SU-DHL-6 (cell line): ENCODE data around the gene TRAPPC5.

ENCODE experiments used
- H2AFZ ChIP-seq: fragments of 200-600 bp; sonication (generic); 2 replicates; pipeline ENCODE4 v1.6.1; 2014; ENCODE audit warnings: low read depth, mild to moderate bottlenecking, moderate library complexity, mixed read lengths, antibody characterized with exemption, low read length; ENCODE audit not compliant: severe bottlenecking
- H3F3A ChIP-seq: fragments of 200-600 bp; shearing (Covaris generic); 2 replicates; pipeline ENCODE4 v1.6.0; 2016; ENCODE audit warnings: antibody characterized with exemption, mild to moderate bottlenecking; ENCODE audit not compliant: insufficient read depth
- H3K27ac ChIP-seq: fragments of 200-600 bp; sonication (generic); 2 replicates; pipeline ENCODE4 v1.5.1; 2016; ENCODE audit warnings: low read depth, mild to moderate bottlenecking, low read length, moderate library complexity, mixed read lengths
- H3K27me3 ChIP-seq: fragments of 200-600 bp; sonication (generic), shearing (Covaris generic); 2 replicates; pipeline ENCODE4 v1.6.0; 2014; ENCODE audit warnings: mild to moderate bottlenecking, low read length
- H3K36me3 ChIP-seq: fragments of 200-600 bp; sonication (generic); 2 replicates; pipeline ENCODE4 v1.6.1; 2014; ENCODE audit warnings: mild to moderate bottlenecking, low read length, mixed read lengths
- H3K4me2 ChIP-seq: fragments of 300-600, 200-600 bp; shearing (Covaris generic), sonication (generic); 2 replicates; pipeline ENCODE4 v1.6.0; 2014; ENCODE audit warnings: low read length, low read depth, mild to moderate bottlenecking; ENCODE audit not compliant: poor library complexity, severe bottlenecking
- H3K4me3 ChIP-seq: fragments of 200-600 bp; sonication (generic); 2 replicates; pipeline ENCODE4 v1.5.1; 2014; ENCODE audit warnings: antibody characterized with exemption, low read length, mild to moderate bottlenecking, mixed read lengths; ENCODE audit not compliant: insufficient read depth, poor library complexity, severe bottlenecking
- H3K79me2 ChIP-seq: fragments of 200-600 bp; sonication (generic); 2 replicates; pipeline ENCODE4 v1.6.1; 2014; ENCODE audit warnings: mild to moderate bottlenecking, low read length, moderate library complexity; ENCODE audit not compliant: insufficient read depth
- H3K9ac ChIP-seq: fragments of 200-600 bp; sonication (generic); 2 replicates; pipeline ENCODE4 v1.7.0; 2014; ENCODE audit warnings: mild to moderate bottlenecking, low read length
- H3K9me2 ChIP-seq: fragments of 200-600 bp; sonication (generic); replicated peaks from 2 replicates; pipeline ENCODE4 v1.6.1; 2014; ENCODE audit warnings: low read length; ENCODE audit not compliant: insufficient read depth
- H3K9me3 ChIP-seq: fragments of 200-600 bp; sonication (generic); 2 replicates; pipeline ENCODE4 v1.6.1; 2014; ENCODE audit warnings: low read length, mixed read lengths; ENCODE audit not compliant: insufficient read depth
- H4K20me1 ChIP-seq: fragments of 200-600 bp; sonication (generic); 2 replicates; pipeline ENCODE4 v1.6.1; 2014; ENCODE audit warnings: low read depth, mild to moderate bottlenecking, antibody characterized with exemption, low read length, moderate library complexity, mixed read lengths
- CTCF ChIP-seq: fragments of 200-600 bp; sonication (generic); IDR thresholded peaks from one replicate; pipeline ENCODE4 v1.5.1; 2017; ENCODE audit warnings: antibody characterized with exemption, mild to moderate bottlenecking, low read length, moderate library complexity; ENCODE audit not compliant: insufficient read depth, poor library complexity, severe bottlenecking
- EZH2phosphoT487 ChIP-seq: fragments of 200-600 bp; sonication (generic), shearing (Covaris generic); conservative IDR thresholded peaks from 2 replicates; pipeline ENCODE4 v1.6.1; 2018; ENCODE audit warnings: mild to moderate bottlenecking, antibody characterized with exemption, low read length, moderate library complexity, mixed read lengths

Gene TRAPPC5

GRCh38 chr19:7654401-7654800, 26.2 kb upstream of the TRAPPC5 start:
- no peaks in the 10 kb centered on the region for H3K79me2 ChIP-seq
- H3K4me2 ChIP-seq: no peak overlapping the region

DNA sequence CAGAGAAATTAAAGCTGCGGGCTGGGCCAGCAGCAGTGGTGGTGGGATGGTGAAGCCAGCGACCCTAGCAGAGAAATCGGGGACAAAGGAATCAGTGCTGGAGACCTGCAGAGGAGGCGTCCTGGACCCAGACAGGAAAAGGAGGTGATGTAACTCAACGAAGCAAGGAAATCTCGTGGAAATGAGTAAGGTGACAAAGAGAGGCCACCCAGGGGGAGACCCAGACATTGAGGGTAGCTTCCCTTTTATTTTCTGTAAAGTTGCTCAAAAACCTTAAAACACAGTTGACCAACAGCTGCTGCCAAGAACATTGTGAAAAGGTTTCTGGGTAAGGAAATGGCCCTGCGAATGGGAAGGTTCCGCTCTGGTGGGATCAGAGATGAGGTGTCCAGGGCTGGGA, 25.1 kb upstream of the TRAPPC5 start:
- Histone ChIP-seq H3K27ac (no peak overlapping the region), H3K9ac (no peak overlapping the region), H3K79me2 (no peaks in the 10 kb centered on the region), H3K4me3 (no peak overlapping the region), H3K9me3 (no peaks in the 10 kb centered on the region), H3K4me2 (no peak overlapping the region), H2AFZ (no peak overlapping the region), H3K9me2 (no peaks in the 10 kb centered on the region), H4K20me1 (no peaks in the 10 kb centered on the region), H3F3A (no peaks in the 10 kb centered on the region), H3K27me3 (no peaks in the 10 kb centered on the region), H3K36me3 (no peaks in the 10 kb centered on the region)
- TF ChIP-seq CTCF (no peak), EZH2phosphoT487 (no peak)

More at GRCh38 chr19:7654401-7654800, 26.2 kb upstream of the TRAPPC5 start:
- Histone ChIP-seq H3K4me3 (no peak overlapping the region), H3K27ac (no peak overlapping the region), H3K9me3 (no peaks in the 10 kb centered on the region), H3K9me2 (no peaks in the 10 kb centered on the region), H3K36me3 (no peaks in the 10 kb centered on the region), H3F3A (no peaks in the 10 kb centered on the region), H2AFZ (no peak overlapping the region), H4K20me1 (no peaks in the 10 kb centered on the region), H3K9ac (no peak overlapping the region), H3K27me3 (no peaks in the 10 kb centered on the region)
- no peak for TF ChIP-seq EZH2phosphoT487
- TF ChIP-seq CTCF: no peak

DNA sequence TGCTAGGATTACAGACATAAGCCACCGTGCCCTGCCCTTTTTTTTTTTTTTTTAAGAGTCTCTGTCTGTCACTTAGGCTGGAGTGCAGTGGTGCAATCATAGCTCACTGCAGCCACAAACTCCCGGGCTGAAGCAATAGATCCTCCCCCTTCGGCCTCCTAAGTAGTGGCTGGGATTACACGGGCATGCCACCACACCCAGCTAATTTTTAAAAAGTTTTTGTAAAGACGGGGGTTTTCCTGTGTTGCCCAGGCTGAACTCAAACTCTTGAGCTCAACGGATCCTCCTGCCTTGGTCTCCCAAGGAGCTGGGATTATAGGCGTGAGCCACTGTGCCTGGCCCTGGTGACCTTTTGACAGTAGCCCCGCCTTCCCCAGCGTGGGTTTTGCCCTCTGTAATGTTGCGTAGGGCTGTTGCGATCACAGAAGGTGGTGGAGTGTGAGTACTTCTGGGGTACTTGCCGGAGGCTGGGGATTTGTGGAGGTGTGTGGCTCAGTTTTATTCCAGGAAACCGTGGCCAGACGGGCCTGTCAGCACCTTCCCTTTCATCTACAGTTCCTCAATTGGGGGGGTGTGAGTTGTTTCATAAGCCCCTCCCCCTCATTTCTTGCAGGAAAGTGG, 23.4 kb upstream of the TRAPPC5 start:
- Histone ChIP-seq H3K9me2 (no peaks in the 10 kb centered on the region), H3K79me2 (no peaks in the 10 kb centered on the region), H4K20me1 (no peaks in the 10 kb centered on the region), H2AFZ (no peak overlapping the region), H3F3A (no peaks in the 10 kb centered on the region), H3K4me2 (no peak overlapping the region), H3K27ac (no peak overlapping the region), H3K4me3 (no peak overlapping the region), H3K9me3 (no peaks in the 10 kb centered on the region), H3K9ac (no peak overlapping the region), H3K36me3 (no peaks in the 10 kb centered on the region), H3K27me3 (no peaks in the 10 kb centered on the region)
- TF ChIP-seq CTCF: no peak
- no peak for TF ChIP-seq EZH2phosphoT487
